Brain pericyte (primary cell): ENCODE data around the gene SPDYE4.

Experiments used
- DNase-seq: peaks from one replicate; pipeline ENCODE4 v3.0.0-alpha.2; 2012; ENCODE audit warnings: low read depth, low spot score

The SPDYE4 gene

DNA sequence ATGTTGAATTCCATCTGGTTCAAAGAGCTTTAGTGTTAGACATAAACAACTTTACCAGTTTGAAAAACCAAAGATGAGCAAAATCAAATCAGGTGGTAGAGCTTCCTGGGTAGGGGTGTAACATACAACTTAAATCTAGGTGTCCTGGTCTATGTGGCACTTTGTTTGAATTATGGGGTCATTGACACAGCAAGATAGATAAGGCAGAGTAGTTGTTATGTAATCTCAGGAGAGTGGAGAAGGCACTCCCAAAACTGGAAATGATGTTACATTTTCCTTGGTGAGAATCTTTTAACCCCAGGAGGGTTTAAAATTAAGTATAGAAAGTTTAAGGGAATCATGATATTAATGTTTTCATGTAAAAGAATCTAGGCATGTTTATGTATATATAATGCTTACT lies 45.6 kb downstream of the SPDYE4 start:
- no peak for DNase-seq

DNA sequence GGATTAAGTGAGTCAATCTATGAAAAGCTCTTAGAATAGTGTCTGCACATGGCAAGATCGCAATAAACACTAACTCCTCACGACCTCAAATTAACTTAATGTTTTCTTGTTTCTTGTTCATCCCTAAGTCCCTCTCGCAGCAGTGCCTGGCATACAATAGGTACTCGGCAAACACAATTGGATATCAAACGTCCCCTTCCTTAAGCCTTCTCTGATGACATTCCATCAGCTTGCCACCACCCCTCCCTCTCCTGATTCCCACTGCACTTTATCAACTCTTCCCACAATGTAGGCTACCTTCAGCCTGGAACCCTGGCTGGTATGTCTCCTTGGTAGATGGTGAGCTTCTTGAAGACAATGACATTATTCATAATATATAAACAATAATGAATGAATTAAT lies 47.1 kb downstream of the SPDYE4 start:
- DNase-seq: no peak

DNA sequence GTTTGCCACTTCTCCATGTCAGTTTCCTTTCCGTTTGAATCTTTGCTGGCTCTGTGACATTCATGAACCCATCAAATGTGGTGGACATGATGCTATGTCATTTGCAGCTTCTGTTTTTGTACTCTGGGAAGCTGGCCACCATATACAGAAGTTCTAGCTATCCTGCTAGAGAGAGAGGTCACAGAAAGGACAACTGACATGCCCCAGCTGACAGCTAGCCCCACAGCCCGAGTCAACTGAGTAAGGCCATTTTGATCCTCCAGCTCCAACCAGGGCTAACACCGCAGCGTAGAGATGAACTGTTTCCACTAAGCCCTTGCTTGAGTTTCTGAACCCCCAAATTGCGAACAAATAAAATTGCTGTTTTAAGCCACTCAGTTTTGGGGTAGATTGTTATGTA lies 47.5 kb downstream of the SPDYE4 start:
- DNase-seq: no peak

DNA sequence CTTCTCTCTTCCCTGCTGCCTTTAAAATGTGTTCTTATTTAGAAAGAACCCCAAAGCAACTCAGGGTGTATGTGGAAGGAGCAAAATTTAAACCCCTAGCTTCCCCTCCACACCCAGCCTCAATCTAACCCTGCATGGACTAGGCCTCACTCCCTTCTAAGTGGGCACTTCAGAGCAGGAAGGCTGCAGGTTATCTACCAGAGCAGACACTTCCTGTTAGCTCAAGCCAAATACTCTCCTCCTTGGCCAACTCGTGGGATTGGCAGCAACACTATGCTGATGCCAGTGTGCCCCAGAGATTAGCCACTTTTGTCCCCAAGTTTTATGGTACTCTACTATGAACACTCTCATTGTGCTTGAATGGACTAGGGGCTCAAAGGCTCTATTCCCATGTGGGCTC lies 49.3 kb downstream of the SPDYE4 start:
- no peak for DNase-seq

DNA sequence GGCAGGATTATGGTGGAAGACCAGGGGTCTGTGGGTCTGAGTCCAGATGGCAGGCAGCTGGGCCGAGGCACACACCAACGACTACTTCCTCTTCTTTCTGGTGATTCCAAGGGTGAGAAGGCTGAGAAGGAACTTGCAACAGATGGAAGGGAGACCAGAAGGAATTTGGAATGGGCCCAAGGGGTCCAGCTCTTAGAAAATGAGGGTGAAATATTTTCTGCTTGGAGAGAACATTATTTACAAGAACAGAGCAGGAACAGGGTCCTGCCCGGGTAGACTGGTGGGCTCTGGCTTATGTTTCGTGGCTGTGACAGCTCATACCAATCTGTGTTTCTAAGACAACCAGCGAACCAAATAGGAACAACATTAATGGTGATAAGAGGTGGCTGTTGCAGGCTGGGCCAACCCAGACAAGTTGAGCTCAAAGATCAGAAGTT lies 50.3 kb downstream of the SPDYE4 start:
- DNase-seq: no peak

DNA sequence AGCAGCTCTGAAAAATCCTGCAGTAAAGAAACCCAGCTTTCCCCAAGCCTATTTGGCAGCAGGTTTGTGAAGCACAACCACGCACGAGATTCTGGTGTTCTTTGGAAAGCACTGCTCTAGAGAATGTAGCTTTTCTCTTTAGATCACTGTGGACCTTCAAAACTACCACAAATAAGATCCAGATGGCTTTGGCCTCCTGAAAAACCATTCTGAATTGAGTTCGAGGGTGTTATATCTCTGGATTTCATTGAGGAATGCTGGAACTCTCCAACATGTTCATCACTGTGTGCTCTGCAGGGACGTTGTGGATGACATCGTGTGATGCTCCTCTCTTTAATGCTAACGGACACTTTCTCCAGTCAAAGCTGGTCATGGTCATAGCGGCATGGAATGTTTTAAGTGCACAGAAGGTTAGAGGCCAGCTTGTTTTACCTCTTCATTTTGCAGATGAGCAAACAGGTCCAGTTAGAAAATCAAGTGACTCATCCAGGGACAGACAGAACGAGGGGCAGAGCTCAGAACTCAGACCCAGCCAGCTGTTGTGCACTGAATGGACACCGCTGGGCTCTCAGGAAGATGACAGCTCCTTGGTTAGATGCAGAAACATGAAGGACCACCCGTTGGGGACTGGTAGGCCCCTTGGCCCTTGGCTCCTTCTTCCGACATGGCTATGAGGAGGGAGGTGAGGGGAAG lies 50.9 kb downstream of the SPDYE4 start:
- no peak for DNase-seq

DNA sequence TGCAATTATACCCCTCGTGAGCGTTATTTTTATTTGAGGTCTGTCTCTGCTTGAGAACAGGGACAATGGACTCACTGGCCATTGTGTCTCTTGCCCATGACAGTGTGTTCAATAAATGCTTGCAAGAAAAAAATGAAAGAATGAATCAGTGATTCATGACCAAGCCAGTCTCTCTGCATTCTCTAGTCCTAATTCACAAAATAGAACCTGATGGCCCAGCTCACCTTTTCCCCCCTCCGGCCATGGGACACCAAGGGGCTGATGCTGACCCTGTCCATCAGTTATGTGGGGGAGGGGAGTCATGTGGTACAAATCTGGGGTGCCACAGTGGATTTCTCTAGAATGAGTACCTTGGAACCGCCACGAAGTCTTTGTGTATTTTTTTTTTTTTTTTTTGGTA lies 51.9 kb downstream of the SPDYE4 start:
- DNase-seq: no peak

DNA sequence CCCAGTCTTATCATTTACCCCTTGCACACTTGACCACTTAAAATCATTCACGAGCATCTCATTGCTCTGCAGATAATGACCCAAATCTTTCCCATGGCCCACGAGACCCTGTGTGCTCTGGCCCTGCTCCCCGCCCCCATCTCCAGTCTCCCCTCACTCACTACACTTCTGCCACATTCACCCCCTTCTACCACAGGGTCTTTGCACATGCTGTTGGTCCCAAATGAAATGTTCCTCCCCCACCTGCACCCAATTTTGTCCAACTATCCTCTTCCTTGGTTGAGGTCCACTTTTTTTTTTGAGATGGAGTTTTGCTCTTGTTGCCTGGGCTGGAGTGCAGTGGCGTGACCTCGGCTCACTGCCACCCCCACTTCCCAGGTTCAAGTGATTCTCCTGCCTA lies 52.9 kb downstream of the SPDYE4 start:
- no peak for DNase-seq

DNA sequence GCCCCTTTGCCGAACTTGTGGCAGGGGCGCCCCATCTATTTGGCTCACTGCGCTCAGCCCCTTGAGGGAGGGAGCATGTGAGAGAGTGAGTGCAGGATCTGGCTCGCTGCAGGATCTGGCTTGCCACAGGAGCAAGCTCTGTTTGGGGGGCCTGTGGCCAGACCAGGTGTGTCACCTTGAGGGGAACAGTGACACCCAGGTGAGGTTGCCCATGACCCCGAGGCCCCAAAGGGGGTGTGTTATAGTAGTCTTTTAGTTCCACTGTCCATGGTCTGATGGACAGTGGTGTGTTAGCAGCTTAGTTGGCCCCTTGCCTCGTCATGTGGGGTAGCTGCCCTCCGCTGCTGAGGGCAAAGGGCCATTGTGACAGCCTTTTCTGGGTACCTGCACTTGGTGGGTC lies 55.3 kb downstream of the SPDYE4 start:
- DNase-seq: no peak

DNA sequence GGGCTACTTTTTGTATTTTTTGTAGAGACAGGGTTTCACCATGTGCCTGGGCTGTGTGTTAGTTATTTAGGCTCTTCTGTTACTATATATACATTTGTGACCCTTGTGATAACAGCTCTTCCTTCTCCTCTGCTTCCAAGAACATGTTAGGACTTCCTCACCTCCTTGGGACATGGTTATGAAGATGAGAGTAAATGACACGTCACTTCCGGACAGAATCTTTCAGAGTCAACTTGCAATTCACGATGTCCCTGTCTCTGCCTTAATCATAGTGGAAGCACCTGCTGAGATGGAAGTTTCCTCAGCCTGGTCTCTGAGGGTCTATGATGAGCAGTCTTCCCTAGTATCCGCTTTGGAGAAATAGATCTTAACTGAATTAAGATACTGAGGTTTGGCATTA lies 56.6 kb downstream of the SPDYE4 start:
- no peak for DNase-seq

DNA sequence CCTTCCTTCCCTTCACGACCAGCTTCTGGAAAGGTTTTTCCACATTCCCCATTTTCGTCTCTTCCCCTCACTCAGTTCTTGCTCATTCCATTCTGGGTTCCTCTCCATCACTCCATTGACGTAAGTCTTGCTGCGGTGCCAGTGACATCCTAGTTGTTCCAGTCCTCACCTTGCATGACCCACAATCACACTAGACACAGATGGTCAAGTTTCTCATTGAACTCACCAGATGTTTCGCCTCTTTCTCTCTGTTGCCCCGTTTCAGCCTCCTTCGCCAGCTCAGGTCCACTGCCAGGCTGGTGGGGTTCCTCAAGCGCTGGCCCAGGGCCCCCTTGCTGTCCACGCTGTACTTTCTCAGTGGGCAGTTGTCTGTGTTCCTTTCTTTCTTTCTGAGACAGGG lies 57.1 kb downstream of the SPDYE4 start:
- no peak for DNase-seq
